ENCODE results near the gene PHKB.
"Not testable (repeated sequence)": the region's sequence is repeated elsewhere in the genome, so short reads cannot be mapped to it uniquely, and the experiment has no call there.

PHKB gene

DNA sequence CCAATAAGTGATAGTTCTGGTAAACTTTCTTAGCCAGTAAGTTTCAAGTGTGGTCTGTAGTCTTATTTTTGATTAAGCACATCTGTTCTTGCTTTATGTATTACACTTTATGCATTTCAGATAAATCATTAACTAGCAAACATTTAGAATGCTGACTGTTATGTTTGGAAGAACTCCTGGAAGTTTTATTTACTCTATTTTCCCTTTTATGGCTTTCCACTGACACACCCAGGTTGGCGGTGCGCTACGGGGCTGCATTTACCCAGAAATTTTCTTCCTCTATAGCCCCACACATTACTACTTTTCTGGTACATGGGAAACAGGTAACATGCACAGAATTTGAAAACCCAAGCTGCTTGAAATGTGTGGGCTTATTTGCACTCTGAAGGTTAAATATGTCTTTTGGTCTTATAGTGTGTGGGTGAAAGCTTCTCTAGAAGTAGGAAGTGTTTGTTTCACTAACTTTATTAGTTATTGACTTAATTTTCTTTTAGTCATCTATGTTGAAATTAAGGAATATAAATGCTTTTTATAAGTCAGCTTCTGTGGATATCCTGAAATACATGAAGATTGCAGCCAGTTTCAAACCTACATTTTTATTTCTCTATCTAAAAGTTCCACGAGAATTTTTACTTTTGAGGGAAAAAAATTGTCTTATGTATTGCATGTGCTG, 203.7 kb downstream of the PHKB start:
- in situ Hi-C loops (cut with MboI; ENCODE audit: low sequenced_read_pairs) = no loop called here

DNA sequence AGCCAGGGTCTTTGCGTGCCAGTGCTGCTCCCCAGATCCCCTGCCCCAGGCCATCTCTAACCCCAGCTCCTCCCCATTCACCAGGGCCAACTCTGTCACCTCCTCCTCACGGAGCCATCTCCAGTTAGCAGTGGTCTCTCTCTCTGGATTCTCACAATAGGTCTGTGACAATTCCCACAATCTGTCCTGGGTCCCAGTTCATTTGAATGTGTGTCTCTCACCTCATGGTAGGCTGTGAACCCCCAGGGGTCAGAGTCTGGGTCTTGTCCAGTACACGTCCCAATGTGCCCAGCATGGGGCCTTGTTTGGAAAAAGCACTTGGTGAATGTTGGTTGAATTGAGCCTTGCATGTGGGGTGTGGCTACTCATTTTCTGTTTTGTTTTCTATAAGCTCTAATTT, 205.3 kb downstream of the PHKB start:
- in situ Hi-C loops (cut with MboI; ENCODE audit: low sequenced_read_pairs) = no loop called here

DNA sequence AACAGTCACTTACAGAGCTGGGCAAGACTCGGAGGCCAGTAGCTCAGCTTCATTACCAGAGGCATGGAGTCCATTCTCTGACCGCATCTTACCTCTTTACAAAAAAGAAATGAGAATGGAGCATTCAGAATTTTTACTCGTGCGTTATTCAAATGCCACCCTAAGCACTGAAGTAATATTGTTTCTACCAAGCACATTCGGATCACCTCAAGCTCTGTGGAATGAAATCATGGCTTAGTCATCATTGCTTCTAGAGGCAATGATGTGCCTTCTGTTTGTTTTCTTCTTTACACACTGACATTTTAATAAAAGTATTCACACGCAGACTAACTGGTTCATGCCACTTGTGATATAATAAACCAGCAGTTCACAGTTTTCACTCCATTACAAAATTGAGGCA, 206.8 kb downstream of the PHKB start:
- in situ Hi-C loops (cut with MboI; ENCODE audit: low sequenced_read_pairs) = no loop called here

GRCh38 chr16:47672475-47672874, 211.3 kb downstream of the PHKB start:
- in situ Hi-C loops (cut with MboI; ENCODE audit: low sequenced_read_pairs) = no loop called here

DNA sequence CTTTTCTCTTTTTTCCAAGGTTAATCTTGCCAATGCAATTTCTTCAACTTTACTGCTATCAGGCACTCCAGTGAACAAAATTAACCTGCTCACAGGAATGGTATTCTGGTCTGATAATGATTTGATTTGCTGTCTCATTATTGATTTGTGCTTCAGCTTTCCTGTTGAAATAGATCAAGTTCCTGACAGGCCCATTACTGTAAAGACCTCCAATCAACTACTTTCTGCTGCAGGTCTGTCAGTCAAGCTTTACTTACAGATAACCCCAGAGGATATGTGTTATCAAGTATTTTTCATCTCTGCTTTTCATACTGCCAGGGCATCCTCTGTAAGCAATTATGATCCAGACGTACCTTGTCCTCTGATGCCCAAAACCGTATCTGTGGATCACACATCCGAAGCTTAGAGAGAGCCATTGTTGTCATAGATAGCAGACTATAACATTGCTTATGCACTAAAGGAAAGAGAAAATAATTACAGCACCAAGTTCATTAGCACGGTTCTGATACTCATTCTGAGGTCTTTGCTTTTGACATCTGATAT, 215.6 kb downstream of the PHKB start:
- in situ Hi-C loops (cut with MboI; ENCODE audit: low sequenced_read_pairs) = no loop called here

DNA sequence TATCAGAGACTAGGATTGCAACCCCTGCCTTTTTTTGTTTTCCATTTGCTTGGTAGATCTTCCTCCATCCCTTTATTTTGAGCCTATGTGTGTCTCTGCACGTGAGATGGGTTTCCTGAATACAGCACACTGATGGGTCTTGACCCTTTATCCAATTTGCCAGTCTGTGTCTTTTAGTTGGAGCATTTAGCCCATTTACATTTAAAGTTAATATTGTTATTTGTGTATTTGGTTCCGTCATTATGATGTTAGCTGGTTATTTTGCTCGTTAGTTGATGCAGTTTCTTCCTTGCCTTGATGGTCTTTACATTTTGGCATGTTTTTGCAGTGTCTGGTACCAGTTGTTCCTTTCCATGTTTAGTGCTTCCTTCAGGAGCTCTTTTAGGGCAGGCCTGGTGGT, 220.4 kb downstream of the PHKB start:
- in situ Hi-C loops (cut with MboI; ENCODE audit: low sequenced_read_pairs) = not testable (repeated sequence)

GRCh38 chr16:47687694-47688093, 226.6 kb downstream of the PHKB start:
- in situ Hi-C loops (cut with MboI; ENCODE audit: low sequenced_read_pairs) = no loop called here

DNA sequence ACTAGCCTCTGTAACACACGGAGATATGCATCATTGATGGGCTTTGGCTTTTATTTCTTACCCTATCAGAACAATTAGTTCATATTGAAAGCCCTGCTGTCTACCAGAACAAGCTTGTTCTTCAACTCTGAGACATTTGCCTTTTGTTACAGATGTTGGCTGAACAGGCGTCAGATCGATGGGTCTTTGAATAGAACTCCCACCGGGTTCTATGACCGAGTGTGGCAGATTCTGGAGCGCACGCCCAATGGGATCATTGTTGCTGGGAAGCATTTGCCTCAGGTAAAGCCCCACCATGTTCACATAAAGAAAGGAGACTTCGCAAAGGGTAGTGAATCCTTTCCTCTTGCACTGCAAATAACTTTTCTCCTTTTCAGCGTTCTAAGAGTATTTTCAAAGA, 232.1 kb downstream of the PHKB start:
- in situ Hi-C loops (cut with MboI; ENCODE audit: low sequenced_read_pairs) = no loop called here

DNA sequence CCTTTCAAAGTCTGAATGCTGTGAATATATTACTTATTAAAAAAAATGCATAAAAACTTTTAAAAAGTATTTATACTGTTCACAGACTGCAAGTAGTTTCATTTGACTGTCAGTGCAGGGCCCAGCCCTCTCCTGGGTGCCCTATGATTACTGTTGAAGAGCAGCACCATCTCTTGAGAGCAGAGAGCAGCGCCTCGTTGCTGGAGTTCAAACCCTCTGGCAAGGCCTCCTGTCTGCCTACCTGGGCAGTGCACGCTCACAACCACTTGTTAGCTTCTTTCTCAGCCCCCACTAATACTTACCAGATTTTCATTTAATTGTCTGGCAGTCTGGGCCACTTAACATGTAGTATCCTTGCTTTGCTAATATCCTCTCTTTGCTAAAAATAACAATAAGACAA, 233.4 kb downstream of the PHKB start:
- in situ Hi-C loops (cut with MboI; ENCODE audit: low sequenced_read_pairs) = no loop called here

- in situ Hi-C loops (cut with MboI; ENCODE audit: low sequenced_read_pairs) = no loop called here
Observed at GRCh38 chr16:47695756-47696155, 234.6 kb downstream of the PHKB start.

DNA sequence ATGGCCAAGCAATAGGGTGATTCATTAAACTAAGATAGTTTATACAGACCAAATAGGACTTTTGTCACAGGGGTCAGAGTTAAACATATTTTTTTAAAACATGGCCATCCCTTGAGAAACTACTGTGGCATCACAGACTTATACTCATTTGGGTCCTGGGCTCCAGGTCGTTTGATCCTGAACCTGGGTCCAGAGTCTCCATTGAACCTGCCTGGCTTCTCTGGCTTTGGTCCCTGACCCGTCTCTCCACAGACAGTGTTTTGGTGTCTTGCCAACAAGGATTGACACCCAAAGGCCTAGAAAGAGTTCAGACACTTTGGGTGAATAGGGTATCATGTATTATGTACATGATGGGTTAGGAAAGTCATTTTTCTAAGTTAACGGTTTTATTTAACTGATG, 236.7 kb downstream of the PHKB start:
- in situ Hi-C loops (cut with MboI; ENCODE audit: low sequenced_read_pairs) = no loop called here

- in situ Hi-C loops (cut with MboI; ENCODE audit: low sequenced_read_pairs) = no loop called here
Observed at GRCh38 chr16:47699106-47699505, 238.0 kb downstream of the PHKB start.

DNA sequence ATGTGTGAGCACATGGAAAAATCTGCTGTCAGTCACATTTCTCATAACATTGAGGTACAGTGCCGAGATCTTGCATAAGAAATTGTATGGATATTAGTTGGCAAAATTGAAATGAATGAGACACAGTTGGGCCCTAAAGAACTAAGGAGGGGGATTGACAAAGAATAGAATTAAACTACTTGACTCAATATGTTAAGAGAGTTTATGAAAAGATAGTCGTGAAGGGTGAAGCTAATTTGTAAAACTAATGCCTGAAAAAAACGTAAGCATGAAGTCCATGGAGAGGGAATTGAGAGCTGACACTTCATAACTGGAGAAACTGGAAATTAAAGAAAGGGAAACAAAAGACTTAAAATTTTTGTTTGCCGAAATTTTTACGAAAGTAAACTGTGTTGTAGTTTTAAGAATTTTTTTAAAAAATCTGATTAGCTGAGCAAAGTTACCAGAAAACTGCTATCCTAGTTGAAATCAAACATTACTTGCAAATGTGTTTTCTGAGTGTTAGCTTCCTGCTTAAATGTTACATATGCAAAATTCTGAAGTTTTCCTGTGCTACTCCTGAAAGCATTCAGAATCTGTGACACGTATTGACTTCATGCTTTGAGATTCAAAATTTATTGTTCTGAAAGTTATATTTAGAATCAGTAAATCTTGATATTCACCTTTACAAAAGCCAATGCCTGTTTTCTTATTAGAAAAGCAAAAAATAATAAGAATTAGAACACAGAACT, 239.9 kb downstream of the PHKB start:
- in situ Hi-C loops (cut with MboI; ENCODE audit: low sequenced_read_pairs) = no loop called here

- in situ Hi-C loops (cut with MboI; ENCODE audit: low sequenced_read_pairs) = no loop called here
Observed at GRCh38 chr16:47705266-47705665, 244.1 kb downstream of the PHKB start.

GRCh38 chr16:47711809-47712208, 250.7 kb downstream of the PHKB start:
- in situ Hi-C loops (cut with MboI; ENCODE audit: low sequenced_read_pairs) = no loop called here

GRCh38 chr16:47712276-47713224, 251.4 kb downstream of the PHKB start:
- in situ Hi-C loops (cut with MboI; ENCODE audit: low sequenced_read_pairs) = no loop called here

GRCh38 chr16:47713225-47713595, 252.1 kb downstream of the PHKB start:
- in situ Hi-C loops (cut with MboI; ENCODE audit: low sequenced_read_pairs) = no loop called here

DNA sequence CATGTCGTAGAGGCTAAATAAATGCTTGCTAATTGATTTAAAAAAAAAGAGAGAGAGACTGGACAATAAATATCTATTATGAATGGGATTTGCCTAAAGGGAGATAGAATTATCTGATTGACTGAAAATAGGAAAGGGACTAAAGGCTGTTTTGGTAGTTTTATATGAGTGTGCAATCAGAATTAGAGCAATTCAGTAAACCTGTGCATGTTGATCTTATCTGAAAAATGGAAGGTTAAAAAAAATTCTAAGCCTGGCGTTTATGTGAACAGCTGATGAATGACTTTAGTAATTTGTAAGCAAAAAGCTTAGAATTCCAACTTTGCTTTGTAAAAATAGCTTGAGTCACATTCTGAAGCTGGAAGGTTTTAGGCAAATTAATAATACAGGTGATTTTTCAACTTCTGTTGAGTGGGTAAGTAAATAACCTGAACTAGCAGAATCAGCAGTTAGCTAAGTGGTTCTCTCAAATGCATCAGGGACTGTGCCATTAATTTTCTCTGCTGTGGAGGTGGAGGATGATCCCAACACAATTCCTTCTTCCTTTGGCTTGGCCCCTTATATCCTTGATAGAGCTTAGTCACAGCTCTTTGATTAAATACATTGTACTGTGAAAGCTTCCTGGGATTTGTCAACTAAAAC, 254.4 kb downstream of the PHKB start:
- in situ Hi-C loops (cut with MboI; ENCODE audit: low sequenced_read_pairs) = no loop called here

DNA sequence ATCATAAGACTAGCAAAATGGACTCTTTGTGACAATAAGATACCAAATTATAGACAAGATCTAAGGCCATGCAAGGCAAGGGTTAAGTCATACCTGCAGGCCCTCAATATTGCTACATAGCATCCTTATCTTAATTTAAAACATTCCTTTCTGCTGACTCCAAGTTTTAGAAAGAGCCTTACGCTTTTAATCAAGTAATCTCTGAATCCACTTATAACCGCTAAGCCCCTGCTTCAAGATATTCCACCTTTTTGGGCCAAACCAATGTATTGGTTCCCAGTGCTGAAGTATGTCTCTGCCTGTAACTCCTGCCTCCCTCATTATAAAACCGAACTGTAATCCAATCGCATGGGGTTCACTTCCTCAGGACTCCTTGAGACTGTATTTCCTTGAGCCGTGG, 255.4 kb downstream of the PHKB start:
- in situ Hi-C loops (cut with MboI; ENCODE audit: low sequenced_read_pairs) = no loop called here

GRCh38 chr16:47719713-47720112, 258.6 kb downstream of the PHKB start:
- in situ Hi-C loops (cut with MboI; ENCODE audit: low sequenced_read_pairs) = no loop called here

Measured in HL-60/S4 treated with retinoic acid at 250 ng/mL for 4 days and 3 days (cell line).